ENCODE results near the gene PALLD.

DNA sequence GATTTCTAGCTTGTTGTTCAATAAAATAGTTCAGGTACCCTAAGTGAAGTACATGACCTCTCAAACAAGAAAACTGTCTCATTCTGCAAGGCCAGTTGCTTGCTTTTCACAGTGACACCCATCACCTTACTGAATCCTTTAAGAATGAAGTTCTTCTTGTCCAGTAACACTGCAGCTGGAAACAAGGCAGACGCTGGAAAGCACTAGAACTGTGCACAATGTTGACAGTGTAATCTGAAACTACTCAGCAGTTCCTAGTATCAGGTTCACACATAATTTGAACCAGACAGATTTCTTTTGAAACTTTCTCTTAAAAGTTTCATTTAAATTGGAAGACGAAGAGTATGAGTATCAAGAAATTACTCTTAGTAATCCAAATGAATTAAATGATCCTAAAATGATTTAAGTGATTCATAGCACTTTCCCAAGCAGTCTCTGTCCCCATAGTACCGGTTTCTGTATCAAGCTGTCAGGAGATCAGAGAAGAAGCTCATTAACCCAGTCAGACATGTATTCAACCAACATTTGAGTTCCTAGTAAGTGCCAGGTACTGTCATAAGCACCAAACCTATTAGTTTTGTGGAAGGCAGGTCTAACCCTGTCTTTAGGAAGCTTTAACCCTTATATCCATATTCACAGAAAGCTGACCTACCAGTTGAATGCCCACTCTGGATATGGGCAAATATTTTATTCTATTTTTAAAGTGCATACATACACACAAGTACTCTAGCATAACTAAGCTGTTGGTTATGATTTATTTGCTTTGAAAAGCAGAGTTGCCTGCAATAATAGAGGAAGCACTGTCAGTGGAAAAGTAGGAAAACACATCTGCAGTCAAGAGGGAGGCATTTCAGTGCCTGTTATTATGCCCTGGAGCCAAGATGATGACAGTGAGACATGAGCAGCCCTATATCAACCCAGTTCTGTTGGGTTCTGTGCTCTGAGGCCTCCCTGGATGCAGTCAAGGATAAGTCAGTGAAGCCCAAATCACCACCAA is 63.6 kb downstream of the PALLD start:
- no peak for TF ChIP-seq CTCF (IDR thresholded peaks at IDR 0.05)
- no peak for TF ChIP-seq EP300 (IDR thresholded peaks at IDR 0.05)
